ENCODE data around the gene LDAH. TPM values are rescaled to one million over a fixed set of nuclear protein-coding genes. Genes with fewer than 3 reads are reported as not detected.
A peak's percentile ranks its signal among the peaks of the same experiment; 100 is the strongest.

The LDAH gene
- total RNA-seq, 3 donors from 2014 or later = 15.2 to 20.8 (median 18.8) TPM

DNA sequence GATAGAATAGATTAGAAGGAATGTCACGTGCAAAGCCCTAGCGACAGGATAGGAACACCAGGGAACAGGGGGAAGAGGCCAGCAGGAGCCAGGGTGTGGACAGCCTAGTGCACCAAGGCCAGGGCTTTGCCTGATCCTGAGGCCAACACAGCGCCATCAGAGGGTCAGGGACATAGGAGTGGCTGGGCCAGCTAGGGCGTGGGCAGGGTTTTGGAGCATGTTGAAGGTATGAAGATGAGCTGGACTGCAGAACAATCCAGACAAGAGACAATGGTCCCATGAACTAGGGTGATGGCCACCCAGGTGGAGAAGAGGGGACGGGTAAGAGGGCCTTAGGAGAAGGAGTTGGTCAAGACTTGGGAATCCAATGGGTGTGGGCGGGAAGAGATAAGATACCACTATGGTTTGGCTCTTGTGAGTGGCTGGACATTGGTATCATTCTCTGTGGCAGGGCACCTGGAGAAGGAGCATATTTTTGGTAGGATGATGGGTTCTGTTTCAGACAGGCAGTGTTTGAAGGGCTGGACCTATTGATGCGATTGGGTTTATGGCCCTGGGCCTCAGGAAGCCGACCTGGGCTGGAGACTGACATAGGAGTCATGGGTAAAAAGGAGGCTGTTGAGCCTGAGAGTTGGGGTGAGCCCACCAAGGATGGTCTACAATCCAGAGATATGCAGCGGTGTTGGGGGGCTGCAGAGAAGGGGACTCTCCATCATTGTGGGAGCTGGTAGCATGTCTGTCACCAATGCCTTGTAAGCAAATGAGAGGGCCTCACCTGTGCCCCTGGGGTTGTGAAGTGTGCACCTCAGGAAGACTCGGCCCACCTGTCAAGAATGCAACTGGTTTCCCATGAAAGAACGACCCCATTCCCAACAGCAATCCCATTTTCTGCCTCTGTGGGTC lies 170.0 kb downstream of the LDAH start:
- no peak overlapping the region for H3K4me3 ChIP-seq
- ATAC-seq = no peak
- TF ChIP-seq, protein P1, sequence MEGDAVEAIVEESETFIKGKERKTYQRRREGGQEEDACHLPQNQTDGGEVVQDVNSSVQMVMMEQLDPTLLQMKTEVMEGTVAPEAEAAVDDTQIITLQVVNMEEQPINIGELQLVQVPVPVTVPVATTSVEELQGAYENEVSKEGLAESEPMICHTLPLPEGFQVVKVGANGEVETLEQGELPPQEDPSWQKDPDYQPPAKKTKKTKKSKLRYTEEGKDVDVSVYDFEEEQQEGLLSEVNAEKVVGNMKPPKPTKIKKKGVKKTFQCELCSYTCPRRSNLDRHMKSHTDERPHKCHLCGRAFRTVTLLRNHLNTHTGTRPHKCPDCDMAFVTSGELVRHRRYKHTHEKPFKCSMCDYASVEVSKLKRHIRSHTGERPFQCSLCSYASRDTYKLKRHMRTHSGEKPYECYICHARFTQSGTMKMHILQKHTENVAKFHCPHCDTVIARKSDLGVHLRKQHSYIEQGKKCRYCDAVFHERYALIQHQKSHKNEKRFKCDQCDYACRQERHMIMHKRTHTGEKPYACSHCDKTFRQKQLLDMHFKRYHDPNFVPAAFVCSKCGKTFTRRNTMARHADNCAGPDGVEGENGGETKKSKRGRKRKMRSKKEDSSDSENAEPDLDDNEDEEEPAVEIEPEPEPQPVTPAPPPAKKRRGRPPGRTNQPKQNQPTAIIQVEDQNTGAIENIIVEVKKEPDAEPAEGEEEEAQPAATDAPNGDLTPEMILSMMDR (IDR thresholded peaks at IDR 0.05) = no peak
- H3K36me3 ChIP-seq (ENCODE audit: low read depth) = no peaks in the 10 kb centered on the region
- peaks cover 19% of the 10 kb centered on the region for H3K4me1 ChIP-seq (ENCODE audit: low read depth)
- intact Hi-C loops (cut with DNase I, micrococcal nuclease) = no loop called here
- no peaks in the 10 kb centered on the region for H3K9me3 ChIP-seq
- peak in 1 of 3 donors; percentile 22 for DNase-seq

DNA sequence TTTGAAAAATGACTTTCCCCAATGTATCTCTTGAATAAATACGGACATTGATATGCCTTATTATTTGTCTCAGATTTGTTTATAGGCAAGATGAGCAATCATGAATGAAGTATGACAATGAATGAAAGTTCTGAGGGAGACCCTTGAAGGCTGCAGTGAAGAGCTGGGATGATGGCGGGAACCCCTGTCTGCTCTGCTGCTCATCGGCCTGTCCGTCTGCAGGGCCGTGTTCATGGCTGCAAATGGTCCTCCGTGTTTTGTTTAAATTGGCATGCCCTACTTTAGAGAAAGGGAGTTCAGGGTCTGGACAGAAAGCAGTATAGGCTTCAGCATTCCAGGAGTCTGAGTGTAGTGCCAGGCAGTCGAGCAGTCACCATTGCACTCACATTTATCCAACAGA lies 170.8 kb downstream of the LDAH start:
- no peak overlapping the region for H3K4me3 ChIP-seq
- TF ChIP-seq, protein P1 (IDR thresholded peaks at IDR 0.05) = no peak
- intact Hi-C loops (cut with DNase I, micrococcal nuclease) = no loop called here
- DNase-seq = peak in 1 of 3 donors; percentile 12
- peaks cover 19% of the 10 kb centered on the region for H3K4me1 ChIP-seq (ENCODE audit: low read depth)
- H3K36me3 ChIP-seq (ENCODE audit: low read depth) = no peaks in the 10 kb centered on the region
- no peak for ATAC-seq
- H3K9me3 ChIP-seq = no peaks in the 10 kb centered on the region

DNA sequence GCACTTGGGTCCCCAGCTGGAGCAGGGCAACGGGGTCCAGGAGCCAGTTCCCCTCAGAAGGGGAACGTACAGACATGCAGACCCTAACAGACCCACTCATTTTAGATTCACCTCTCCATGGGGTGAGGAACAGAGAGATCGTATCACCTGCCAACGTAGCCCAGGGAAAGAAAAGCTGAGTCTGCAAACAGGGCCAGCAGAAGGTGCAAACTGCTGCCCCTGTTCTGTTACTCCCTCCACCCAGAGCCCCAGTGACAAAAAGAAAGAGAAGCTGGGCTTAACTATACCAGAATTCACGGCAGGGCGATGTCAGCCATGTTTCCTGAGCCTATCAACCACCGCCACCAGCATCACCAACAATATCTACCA lies 171.2 kb downstream of the LDAH start:
- Histone ChIP-seq H3K4me1 (ENCODE audit: low read depth) (peaks cover 19% of the 10 kb centered on the region), H3K9me3 (no peaks in the 10 kb centered on the region), H3K4me3 (no peak overlapping the region), H3K36me3 (ENCODE audit: low read depth) (no peaks in the 10 kb centered on the region)
- DNase-seq (no peak), ATAC-seq (no peak)
- TF ChIP-seq, protein P1 (IDR thresholded peaks at IDR 0.05) = no peak
- intact Hi-C loops (cut with DNase I, micrococcal nuclease) = no loop called here

DNA sequence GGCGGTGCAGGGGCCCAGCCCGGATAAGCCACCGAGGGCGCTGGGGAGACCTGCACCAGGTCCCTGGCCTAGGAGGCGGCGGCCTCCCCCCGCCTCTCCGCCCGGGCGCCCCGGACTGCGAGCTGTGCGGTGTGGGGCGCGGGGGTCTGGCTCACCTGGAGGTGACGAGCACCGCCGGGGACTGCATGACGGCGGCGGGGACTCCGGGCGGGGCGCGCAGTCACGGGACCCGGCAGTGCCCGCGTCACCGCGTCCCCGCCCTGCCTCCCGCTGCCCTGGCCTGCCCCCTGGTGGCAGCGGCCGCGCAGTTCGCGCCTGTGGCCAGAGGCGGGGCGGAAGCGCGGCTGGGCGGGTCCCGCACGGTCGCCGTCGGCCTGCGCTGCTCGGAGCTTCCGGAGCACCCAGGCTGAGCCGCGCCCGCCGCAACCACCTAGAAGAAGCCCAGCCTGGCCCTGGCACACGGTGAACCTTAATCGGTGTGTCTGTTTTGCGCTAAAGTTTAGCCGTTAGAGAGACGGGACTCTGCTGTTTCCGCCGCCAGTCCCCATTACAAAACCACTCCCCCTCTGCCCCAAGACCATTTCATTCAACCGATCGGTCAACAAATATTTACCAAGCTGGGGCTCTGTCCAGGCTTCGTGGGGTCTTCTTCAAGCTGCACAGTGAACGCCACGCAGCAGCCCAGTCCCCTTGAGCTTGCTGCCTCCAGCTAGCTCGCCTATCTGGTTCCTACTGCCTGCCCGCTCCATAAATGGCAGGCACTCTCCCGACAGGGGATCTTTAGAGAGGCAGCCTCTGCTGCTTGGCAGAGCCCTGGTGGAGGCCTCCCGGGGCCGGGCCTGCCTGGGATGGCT lies 171.8 kb downstream of the LDAH start, which contains the start of gene HS1BP3:
Gene HS1BP3, minus strand, starts transcription at position 222 of the 854 bp plus-strand sequence. Its CDS starts 35 bp downstream, at position 187.
- Histone ChIP-seq H3K9me3 (no peaks in the 10 kb centered on the region), H3K36me3 (ENCODE audit: low read depth) (no peaks in the 10 kb centered on the region), H3K4me1 (ENCODE audit: low read depth) (peaks cover 19% of the 10 kb centered on the region), H3K4me3 (peak within 1 kb of the TSS; percentile 69)
- ATAC-seq = peak; percentile 98
- DNase-seq = peak; percentile 90 to 95 (median 94)
- intact Hi-C loops (cut with DNase I, micrococcal nuclease) = no loop called here
- TF ChIP-seq, protein P1 (IDR thresholded peaks at IDR 0.05) = peak; percentile 97

DNA sequence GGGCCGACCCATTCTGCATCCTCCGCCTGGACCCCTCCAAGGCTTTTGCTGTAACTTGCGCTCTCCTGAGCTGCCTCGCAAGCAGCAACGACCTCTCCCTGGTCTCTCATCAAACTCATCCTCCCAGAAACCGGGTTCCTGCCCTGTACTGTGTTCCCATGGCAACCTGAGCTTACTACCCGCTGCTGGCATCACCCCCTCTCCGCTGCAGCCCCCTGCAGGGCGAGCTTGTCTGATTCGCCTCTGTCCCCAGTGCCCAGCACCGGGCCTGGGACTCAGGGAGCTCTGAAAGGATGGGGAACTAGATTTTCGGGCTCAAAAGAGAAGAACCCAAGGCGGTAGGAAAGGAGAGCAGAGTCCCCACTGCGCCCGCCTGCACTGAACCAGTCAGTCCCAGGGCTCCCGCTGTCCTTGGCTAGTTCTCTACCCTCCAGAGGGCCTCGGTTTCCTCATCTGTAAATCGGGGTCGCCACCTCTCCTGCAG lies 172.5 kb downstream of the LDAH start:
- Histone ChIP-seq H3K9me3 (no peaks in the 10 kb centered on the region), H3K4me1 (ENCODE audit: low read depth) (peaks cover 19% of the 10 kb centered on the region), H3K36me3 (ENCODE audit: low read depth) (no peaks in the 10 kb centered on the region), H3K4me3 (peak overlapping the region; percentile 69)
- DNase-seq = peak in 2 of 3 donors; percentile 44 to 73
- intact Hi-C loops (cut with DNase I, micrococcal nuclease) = no loop called here
- ATAC-seq = peak; percentile 23
- TF ChIP-seq, protein P1 (IDR thresholded peaks at IDR 0.05) = no peak

All from mucosa of descending colon (tissue), 3 donors.